Stimulated activated CD4-positive, alpha-beta T cell treated with anti-CD3 and anti-CD28 coated beads, Interleukin-12 subunit alpha, Interleukin-12 subunit beta, amount 100 ng/mL, for 4 hours (primary cell): ENCODE data around the gene EFNA5.

ENCODE experiments used
- DNase-seq: peaks from one replicate; pipeline ENCODE4 v3.0.0-alpha.2; 2020

Gene EFNA5

DNA sequence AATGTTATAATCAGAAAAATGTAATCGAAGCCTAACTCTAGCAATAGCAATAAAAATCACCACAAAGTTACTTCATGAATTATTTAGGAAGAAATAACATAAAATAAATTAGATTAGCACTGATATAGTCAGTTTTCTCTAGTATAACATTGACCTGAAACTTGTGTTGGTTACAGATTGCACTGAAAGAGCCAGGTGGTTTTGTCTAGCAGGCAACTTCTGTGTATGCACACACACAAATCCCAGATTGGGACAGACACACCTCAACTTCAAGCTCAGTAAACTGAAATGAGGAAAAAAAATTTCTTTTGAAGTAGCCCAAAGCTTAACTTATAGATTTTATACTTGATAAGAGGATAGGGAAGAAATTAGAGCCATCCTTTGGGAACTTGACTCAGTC is 129.3 kb downstream of the EFNA5 start:
- no peak for DNase-seq

DNA sequence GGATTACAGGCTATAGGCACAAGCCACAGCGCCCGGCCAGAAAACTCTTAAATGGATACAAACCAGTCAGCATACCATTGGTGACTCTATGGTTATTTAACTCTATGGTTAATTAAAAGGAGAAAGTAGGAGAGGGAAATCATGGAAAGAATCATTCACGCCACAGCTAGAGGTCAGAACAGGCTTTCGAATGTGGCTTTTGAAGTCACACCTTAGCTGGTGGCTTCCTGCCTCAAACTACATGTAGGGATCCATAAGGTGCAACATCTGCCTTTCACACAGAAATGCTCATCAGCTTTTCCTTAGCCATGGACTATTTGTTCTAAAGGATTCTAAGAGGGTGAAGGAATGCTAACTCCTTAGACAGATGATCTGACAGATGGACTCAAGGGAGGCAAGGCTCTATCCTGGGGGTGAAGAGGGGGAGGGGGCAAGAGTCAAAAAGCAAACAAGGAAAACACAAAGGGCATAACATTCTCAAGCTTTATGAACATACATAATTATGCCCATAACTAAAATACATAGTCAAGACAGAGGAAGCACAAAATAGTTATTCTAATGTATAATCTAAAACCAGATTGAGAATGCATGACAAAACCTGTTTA is 130.9 kb downstream of the EFNA5 start:
- no peak for DNase-seq

DNA sequence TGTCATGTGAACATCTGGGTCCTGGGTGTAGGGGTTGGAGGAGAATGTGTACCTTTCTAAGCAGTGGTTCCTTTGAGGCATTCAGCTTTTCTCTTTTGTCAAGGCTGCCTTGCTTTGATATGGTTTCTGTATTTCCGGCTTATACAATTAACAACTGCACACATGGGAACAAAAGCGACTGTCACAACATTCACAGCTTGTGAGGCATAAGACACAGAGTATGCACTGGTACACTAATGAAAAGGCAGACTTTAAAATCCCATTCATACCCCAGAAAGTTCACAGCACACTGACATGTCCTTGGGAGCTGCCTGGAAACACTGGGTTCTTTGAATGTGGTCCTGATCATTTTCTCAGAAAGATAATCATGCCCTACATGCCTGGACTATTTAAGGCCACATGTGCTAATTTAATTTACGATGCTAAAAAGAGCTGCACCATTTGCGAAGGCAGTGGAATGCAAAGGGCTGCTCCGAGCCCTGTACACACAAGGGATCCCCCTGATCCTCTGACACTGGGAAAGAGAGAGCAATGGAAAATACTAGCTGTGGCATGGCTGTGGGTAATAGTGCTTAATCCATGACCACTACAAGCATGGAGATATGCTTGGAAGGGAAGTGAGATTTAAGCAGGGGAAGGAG is 131.8 kb downstream of the EFNA5 start:
- no peak for DNase-seq

DNA sequence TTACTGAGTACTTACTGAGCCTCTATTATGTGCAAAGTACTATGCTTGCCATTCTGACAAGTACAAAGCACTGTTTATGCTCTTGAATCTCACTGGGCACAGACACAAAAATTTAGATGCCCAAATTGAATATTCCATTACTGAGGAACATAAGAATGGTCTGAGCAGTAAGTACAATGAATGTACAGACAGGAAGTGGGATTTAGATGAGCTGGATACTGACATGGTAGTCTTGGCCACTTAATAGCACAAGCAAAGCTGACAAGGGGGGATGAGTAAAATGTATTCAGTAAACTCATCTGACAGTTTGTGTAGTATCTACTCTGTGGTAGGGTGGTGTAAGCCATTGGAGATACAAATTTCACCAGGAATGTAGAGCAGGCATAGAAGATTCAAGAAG is 132.4 kb downstream of the EFNA5 start:
- DNase-seq: no peak

DNA sequence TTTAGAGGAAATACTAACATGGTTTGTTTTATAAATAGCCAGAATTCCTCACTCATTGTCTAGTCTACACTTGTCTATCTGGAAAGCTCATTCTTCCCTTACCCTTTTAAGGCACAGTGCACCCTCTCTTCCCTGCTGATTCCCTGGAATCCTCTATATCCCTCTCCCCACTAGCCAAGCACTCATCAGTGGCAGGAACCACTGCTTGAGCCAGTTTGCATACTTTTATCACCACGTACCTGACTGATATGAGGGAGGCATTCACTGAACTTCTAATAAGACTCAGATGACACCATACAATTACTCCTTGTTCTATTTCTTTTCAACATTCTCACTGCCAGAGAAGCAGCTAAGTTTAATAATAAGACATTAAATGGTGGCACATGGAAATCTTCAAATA is 134.9 kb downstream of the EFNA5 start:
- no peak for DNase-seq

DNA sequence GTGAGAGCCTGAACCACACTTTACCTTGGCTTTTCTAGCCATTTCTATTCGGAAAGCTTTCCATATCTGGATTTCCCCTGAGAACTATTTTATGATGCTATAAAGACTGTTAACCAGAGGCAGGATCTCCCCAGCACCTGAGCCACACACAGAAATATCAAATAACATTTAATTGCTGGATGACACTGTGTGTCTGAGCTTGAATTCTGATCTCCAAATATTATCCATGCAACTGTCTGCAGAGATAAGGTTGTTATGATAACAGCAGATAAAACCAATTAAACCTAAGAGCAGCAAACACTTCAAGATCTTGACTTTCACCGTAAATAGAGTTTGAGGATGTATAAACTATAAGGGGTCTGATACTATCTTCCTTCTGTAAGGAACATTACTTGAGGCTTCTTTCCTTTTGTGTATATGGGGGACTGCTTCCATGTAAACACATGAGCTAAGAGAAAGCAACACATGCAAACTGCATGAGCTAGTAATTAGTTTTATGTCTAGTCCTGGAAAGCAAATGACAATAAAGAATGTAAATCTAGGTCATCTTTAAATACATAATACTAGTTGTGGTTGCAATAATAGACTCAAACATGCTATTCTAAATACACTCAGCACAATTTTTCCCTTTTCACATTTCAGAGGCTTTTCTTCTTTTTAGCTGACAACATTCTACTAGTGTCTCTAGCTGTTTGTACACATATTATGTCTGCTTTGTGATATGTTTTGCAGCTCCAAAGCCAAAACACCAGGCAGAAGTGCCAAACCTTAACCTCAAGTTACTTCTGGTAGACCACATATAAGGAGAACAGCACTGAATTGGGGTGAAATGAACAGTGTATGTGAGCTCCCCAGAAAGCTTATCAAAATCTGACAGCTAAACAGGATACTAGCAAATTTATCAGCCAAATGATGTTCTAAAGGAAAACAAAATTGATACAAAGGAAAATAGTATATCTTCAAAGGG is 136.5 kb downstream of the EFNA5 start:
- DNase-seq: no peak

DNA sequence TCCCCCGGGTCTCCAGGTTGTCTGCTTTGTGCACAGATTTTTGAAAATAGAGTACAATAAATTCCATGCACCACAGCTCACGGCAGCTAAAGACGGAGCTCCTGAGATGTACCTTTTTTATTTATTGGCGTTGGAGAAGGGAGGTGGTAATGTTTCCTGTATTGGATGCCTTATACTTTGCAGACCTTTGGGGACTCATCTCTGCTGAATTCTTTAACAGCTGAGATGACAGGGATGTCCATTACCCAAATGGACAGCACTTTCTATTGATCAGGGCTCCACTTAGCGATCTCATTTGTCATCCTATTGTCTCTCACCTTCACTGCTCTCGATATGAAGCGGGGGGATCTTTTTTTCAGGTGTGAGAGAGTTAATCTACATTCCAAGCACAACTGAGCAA is 137.8 kb downstream of the EFNA5 start:
- no peak for DNase-seq

DNA sequence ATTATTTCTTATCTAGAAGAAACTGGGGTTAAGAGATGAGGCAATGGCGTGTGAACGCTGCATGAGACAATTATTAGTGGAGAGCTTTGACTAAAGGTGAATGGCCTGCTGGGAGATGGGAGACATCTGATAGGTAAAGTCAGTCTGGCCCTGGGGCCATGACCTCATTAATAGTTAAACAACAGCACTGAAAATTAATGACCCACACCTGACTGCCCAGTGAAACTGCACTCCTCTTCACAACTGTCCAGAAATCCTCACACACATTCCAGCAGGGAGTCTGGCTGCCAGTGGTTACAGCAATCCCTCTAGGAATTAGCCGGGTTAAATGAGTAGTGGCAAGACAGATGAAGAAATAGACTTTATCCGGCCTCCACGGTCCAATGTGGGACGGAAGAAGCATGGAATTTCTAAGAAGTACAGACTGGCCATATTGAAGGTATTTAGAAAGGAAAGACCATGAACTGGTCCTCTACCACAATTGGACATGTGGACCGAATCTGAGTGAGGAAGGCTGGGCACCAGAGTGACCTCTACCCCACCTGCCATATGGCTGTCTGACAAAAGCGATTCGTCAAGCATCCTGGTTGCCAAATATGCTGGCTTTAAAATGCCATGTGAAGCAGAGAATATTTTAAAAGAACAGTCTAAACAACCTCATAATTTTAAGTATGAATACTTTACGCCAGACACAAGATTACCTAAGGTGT is 138.4 kb downstream of the EFNA5 start:
- DNase-seq: no peak

DNA sequence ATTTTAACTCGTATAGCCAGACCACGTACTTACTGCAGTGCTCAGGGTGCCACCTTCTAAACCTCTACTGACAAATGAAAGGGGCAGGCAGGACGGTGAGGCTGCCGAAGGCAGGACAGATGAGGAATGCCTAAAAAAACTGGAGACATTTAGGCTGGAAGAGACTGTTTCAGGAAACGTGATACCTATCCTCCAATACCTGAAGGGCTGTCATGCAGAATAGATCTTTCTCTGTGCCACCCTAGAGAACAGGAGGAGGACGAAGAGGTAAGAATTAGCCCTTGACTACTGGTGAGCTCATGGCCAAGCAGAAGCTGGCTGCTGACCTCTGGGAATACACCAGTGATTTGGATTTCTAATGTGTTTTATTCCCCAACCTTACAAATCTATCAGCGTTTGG is 139.4 kb downstream of the EFNA5 start:
- no peak for DNase-seq

DNA sequence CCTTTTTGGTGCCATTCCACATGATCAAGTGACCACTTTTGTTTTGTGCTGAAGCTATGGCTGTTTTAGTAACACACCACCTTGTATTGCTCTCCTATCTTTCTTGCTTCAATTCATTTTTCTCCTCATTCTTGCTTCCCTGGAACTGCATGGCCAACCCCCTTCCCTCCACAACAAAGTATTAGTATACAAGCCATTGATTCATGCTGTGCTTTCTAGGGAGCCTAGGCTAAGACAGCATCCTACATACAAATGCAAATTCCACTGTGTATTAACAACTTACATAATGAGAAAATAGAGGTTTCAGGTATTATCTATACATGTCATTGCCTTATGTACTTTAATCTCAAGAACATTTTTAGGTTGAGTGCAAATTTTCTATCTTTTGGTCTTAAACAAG is 141.1 kb downstream of the EFNA5 start:
- DNase-seq: no peak

DNA sequence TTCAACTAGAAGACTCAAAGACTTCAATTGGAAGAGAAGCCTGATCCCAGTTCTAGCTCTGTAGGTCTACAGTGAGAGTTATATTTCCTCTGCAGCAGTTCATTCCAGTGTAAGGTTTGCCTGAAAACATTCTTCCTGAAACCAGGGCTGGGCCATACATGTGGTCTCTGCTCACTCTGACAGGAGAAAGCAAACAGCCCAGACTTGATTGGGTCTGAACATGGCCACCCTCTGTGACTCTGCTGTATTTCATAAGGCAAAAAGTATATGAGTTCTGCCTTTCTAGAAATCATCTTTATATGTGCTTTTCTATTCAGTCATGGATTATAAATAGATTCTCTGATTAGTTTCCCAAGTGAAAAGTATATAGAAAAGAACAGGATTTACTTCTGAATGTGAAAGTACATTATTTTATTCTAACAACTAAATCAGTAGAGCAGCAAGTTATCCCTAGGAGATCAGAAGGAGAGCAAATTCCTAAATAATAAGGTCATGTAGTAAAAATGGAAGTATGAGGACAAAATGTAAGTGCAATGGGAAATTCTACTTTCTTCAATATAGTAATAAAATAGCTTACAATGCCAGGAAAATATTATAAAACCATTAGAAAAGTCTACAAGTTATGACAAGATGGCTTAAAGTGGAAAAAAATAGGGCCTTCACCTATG is 144.3 kb downstream of the EFNA5 start:
- DNase-seq: no peak

DNA sequence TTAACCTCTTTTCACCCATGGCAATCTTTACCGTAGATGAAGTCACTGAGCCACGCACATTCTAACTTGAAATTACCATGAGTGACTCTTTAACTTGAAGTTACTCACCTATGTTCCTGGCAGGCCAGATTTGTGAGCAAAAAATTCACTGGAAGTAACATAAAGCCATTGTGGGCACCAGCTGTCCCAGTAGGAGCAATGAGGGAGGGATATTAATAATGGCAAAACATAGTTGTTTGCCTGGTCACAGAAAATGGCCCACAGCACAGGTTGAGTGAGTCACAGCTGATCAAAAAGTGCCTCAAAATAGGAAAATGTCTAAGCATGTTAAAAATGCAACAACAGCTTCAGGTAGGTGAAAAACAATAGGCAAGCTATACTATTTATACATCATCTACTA is 146.6 kb downstream of the EFNA5 start:
- DNase-seq: no peak

DNA sequence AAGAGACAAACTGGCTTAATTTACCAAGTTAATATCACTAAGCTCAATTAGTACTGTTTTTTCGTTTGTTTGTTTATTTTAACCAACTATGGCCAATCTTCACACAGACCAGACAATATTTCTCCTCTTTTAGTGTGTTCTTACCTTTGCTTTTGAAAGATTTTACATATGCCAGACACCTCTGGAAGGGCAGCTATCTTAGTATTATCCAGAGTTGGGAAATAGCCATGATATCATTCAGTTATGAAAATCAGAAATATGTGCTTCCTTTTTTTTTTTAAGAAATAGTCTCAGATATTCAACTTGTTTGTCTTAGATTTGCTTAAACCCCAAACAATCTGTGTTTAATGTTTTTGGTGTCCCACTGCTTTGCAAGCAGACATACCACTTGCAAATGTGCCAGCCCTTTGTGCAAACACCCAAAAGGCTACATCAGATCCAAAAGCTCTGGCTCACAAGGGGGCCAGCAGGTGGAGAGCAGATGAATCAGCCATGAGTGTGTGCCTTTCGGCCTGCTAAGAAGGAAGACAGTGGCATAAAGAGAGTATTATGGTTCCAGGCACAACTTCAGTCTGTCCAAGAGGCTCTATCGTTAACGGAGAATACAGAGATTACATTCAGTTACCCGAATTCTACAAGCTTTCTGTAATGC is 147.6 kb downstream of the EFNA5 start:
- DNase-seq: no peak

DNA sequence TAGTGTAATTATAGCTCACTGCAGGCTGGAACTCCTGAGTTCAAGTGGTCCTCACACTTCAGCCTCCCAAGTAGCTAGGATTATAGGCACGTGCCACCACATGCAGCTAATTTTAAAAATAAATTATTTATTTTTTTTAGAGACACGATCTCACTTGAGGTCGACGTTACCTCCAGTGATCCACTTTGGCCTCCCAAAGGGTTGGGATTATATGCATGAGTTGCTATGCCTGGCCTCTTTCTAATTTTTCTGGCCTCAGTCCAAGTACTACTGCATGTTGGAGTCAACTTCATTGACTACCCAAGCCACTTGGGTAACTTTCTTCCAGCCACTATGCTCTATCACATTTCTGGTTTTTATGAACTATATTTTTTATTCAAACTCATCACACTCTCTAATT is 148.3 kb downstream of the EFNA5 start:
- no peak for DNase-seq

DNA sequence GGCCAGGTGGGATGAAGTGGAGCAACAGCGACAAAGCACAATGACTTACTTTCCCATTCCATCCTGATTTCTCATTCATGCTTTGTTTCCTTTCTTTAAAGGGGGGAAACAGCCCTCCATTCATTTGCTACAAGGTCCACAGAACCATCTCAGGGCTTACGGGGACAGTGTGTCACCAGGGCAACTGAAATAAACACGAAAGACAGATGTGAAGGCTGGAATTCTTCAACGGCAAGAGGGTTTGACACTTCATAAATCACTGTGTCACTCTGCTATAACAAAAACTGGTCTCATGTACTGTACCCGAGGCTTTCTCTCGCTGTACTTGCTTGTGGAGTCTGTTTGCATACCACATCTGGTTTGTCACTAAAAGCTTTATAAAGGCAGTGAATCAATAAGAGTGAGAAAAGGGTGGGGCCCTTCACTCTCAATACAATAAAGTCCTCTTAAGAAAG is 150.8 kb downstream of the EFNA5 start:
- no peak for DNase-seq

DNA sequence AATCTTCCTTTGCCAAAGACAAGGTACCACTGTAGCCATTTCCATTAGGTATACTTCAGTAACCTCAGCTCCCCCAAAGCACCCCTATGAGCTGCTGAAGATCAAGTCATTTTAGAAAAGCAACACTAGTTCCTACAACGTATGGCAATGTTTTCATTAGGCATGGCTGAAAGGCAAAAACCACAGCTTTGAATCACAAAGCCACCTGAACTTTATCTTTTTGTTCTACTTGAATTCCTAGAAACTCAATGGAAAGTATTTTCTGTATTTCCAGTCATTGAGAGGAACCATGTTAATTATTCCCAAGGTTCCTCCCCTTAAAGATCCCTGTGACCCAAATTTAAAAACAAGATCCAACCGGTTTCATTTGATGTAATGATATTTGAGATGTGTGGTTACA is 152.1 kb downstream of the EFNA5 start:
- DNase-seq: no peak

DNA sequence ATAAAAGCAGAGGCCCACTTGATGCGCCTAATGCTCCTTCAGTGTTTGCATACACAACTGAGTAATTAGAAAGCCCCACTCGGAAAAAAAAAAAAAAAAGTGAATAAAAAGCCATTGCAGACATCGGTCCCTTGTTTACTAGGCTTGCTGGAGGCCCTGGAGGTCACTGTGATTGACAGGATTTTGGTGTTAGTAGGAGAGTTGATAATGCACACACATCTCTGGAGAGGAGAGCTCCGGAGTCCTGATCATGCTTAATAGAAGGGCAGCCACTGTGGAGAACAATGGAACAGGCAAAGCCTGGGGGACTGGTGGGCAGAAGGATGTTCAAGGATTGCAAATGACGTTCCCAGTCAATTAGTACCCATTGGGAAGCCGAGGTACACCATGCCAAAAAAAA is 152.5 kb downstream of the EFNA5 start:
- no peak for DNase-seq

DNA sequence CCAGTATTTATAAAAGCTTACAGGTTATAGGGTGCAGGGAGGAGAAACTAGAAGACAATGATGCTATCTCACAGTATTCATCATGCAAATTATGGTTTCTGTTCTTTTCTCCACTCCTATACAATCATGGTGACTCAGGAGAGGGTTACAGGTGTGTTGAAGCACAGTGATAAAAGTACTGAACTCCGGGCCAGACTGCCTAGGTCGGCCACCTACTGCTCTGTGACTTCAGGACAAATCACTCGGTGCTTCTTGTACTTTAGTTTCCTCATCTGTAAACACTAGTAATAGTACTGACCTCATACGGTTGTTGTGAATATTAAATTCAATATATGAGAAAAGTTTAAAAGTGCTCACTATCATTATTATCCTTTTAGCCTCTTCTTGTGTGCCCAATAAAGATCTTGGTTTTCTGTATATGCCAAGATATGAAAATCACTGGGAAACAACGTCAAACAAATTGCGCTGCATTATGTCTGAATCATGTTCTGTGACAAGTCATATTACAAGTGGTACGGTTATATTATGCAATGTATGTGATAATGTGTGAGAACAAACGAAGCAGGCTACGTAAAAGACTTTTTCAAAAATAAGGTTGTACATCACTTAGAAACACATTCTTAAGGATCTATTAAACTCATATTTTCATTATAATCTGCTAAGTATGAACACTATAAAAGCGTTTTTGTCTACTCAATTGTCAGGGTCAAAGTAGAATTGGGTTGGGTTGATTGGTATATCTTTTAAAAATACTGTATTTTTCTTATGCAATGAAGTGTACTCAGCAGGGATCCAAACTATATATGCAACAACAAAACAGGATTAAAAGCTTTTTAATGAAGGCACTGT is 153.3 kb downstream of the EFNA5 start:
- DNase-seq: no peak

DNA sequence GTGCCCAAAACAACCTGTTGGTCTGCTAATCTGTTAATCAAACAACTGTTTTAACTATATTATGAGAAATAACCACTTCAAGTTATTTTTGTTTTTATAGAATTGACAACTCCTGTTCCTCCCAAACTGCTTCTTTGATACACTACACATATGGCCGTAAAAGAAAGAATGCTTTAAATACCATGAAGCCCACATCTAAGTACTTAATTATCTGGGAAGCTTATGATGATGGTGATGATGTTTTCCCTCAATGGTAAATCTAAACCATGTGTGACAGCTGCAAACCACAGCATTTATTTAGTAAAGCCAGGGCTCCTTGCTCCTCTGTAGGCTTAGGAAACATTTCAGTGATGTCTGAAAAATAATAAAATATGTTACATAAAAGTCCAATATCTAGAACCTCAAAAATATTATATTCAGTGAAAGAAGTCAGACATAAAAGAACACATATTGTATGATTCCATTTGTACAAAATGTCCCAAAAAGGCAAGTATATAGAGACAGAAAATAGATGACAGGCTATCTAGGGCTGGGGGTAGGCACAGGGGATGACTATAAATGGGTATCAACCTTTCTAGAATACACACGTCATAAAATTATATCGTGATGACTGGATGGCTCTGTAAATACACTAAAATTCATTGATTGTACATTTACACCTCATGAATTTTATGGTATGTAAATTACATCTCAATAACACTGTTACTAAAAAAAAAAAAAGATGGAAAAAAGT is 154.1 kb downstream of the EFNA5 start:
- DNase-seq: no peak

DNA sequence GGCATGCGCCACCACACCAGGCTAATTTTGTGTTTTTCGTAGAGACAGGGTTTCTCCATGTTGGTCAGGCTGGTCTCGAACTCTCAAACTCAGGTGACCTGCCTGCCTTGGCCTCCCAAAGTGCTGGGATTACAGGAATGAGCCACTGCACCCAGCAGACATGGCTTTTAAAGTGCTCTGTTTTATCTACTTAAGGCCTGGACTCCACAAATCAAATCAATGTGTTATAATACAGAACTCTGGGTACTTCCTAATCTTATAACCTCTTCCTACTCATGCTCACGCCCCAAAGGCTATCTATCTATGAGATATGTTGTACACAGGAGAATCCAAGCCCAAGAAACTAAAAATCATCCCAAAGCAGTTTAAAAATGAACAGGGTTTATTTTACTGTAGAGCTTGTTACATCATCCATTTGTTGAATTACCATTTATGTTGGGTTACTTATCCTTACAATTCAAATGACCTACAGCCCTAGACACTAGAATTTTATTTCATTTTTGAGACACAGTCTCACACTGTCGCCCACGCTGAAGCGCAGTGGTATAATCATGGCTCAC is 155.1 kb downstream of the EFNA5 start:
- DNase-seq: no peak
